HepG2 (cell line): Measurements from ENCODE around the gene WRAP73. TPM values are rescaled to one million over a fixed set of nuclear protein-coding genes. Genes with fewer than 3 reads are reported as not detected.

ENCODE experiments used
- ATAC-seq: fragments of 200-7000 bp; cut with Tn5 transposase; 3 replicates; pipeline ENCODE4 v1.9.1; 2020; ENCODE audit warnings: mild to moderate bottlenecking, moderate library complexity
- BruUV-seq: library from RNA; stranded (reverse); fragments of 400-500 nt; replicated peaks from 2 replicates; lab custom pipeline; 2021; lab: Mats Ljungman, UMichigan
- CTCF ChIA-PET: fragments of 300-600 bp; formaldehyde crosslinking; extraction: SDS; loops from one replicate; lab custom pipeline; 2021; ENCODE audit warnings: low total read pairs, inconsistent platforms, low intra/inter-chr PET ratio; lab: Yijun Ruan, JAX
- POLR2A ChIA-PET: fragments of 350-600 bp; sonication (Branson Sonifier 250); formaldehyde crosslinking; loops from one replicate; lab custom pipeline; 2020; ENCODE audit warnings: antibody characterized with exemption, inconsistent platforms; lab: Yijun Ruan, JAX
- DNase-seq: peaks from one replicate; pipeline ENCODE4 v3.0.0-alpha.2; 2015; ENCODE audit warnings: low spot score
- FAIRE-seq: peaks from 3 replicates; lab custom pipeline; 2011; peaks lifted over from hg19 to GRCh38; lab: Jason Lieb, UNC
- H2AFZ ChIP-seq: one replicate; pipeline ENCODE4 v1.6.1; 2011; ENCODE audit warnings: low read length, inconsistent platforms
- H3K27ac ChIP-seq: fragments of 300-600 bp; 3 replicates; pipeline ENCODE4 v1.8.0; 2011; ENCODE audit warnings: mixed run types, mild to moderate bottlenecking, mixed read lengths, low read length, inconsistent platforms; ENCODE audit not compliant: insufficient read depth; ENCODE audit errors: extremely low read length
- H3K27me3 ChIP-seq, 2 experiments: fragments of 200-600 bp in 1 of 2; 2 replicates in 1 of 2; 3 replicates in 1 of 2; pipeline versions ENCODE4 v1.6.0 to v1.8.0; 2011; ENCODE audit warnings: low read length in 2 of 2, mild to moderate bottlenecking in 2 of 2, moderate library complexity in 2 of 2, inconsistent platforms in 1 of 2; ENCODE audit not compliant: insufficient read depth in 2 of 2, control insufficient read depth in 1 of 2
- H3K36me3 ChIP-seq, 2 experiments: fragments of 200-600 bp in 1 of 2; replicated peaks in 1 of 2; 2 replicates in 1 of 2; 3 replicates in 1 of 2; pipeline versions ENCODE4 v1.5.1 to v1.8.0; 2011; ENCODE audit warnings: low read length in 2 of 2, inconsistent platforms in 1 of 2; ENCODE audit not compliant: insufficient read depth in 2 of 2, control insufficient read depth in 1 of 2
- H3K4me1 ChIP-seq: 2 replicates; pipeline ENCODE4 v1.5.1; 2012; ENCODE audit warnings: low read length, inconsistent platforms; ENCODE audit not compliant: insufficient read depth
- H3K4me2 ChIP-seq: 2 replicates; pipeline ENCODE4 v1.6.0; 2011; ENCODE audit warnings: low read depth, low read length, inconsistent platforms
- H3K4me3 ChIP-seq, 3 experiments: fragments of 200-600 bp in 1 of 3; sonication (generic), shearing (Covaris generic) in 1 of 3; replicated peaks in 1 of 3; 2 replicates each; pipeline ENCODE4 v1.5.1; 2011 to 2016; ENCODE audit warnings: low read length in 3 of 3, inconsistent platforms in 2 of 3, low read depth in 2 of 3, mild to moderate bottlenecking in 2 of 3, control low read depth in 1 of 3, mixed read lengths in 1 of 3; ENCODE audit not compliant: insufficient read depth in 1 of 3
- H3K79me2 ChIP-seq: one replicate; pipeline ENCODE4 v1.6.1; 2011; ENCODE audit warnings: low read length, inconsistent platforms; ENCODE audit not compliant: insufficient read depth
- H3K9ac ChIP-seq: 2 replicates; pipeline ENCODE4 v1.6.0; 2011; ENCODE audit warnings: mild to moderate bottlenecking, low read depth, low read length, inconsistent platforms; ENCODE audit not compliant: insufficient read depth
- H3K9me3 ChIP-seq: 2 replicates; pipeline ENCODE4 v1.5.1; 2012; ENCODE audit warnings: mild to moderate bottlenecking, low read length
- H4K20me1 ChIP-seq: 2 replicates; pipeline ENCODE4 v1.6.0; 2011; ENCODE audit warnings: inconsistent platforms, mild to moderate bottlenecking, low read length, moderate library complexity; ENCODE audit not compliant: insufficient read depth
- ADNP ChIP-seq: sonication (generic); formaldehyde crosslinking; IDR thresholded peaks from 2 replicates; pipeline ENCODE4 v1.4.0; 2020; ENCODE audit warnings: missing genetic modification reagents
- FIP1L1 ChIP-seq: fragments of 200-400 bp; formaldehyde crosslinking; IDR thresholded peaks from 2 replicates; pipeline ENCODE4 v1.6.1; 2018; ENCODE audit warnings: low read depth, mild to moderate bottlenecking, low read length, moderate library complexity, borderline replicate concordance; ENCODE audit not compliant: insufficient read depth
- MED8 ChIP-seq: sonication (generic); formaldehyde crosslinking; IDR thresholded peaks from 2 replicates; pipeline ENCODE4 v1.8.1; 2023; ENCODE audit warnings: mild to moderate bottlenecking, missing genetic modification reagents; ENCODE audit not compliant: insufficient replicate concordance
- NR2F1 ChIP-seq, 2 experiments: fragments of 450-650 bp in 1 of 2; formaldehyde crosslinking in 1 of 2; IDR thresholded peaks; 2 replicates each; pipeline versions ENCODE4 v1.5.0 to v1.6.1; 2016 to 2020; ENCODE audit warnings: mild to moderate bottlenecking in 1 of 2, missing compliant biosample characterization in 1 of 2, missing genetic modification reagents in 1 of 2, moderate library complexity in 1 of 2
- SRY ChIP-seq: sonication (generic); formaldehyde crosslinking; IDR thresholded peaks from 2 replicates; pipeline ENCODE4 v1.8.0; 2022; ENCODE audit warnings: mild to moderate bottlenecking, missing genetic modification reagents
- ZFYVE20 ChIP-seq: sonication (generic); formaldehyde crosslinking; IDR thresholded peaks from 2 replicates; pipeline ENCODE4 v1.8.0; 2023; ENCODE audit warnings: low read depth, mild to moderate bottlenecking, moderate library complexity, missing genetic modification reagents, borderline replicate concordance
- ZNF317 ChIP-seq: sonication (generic); formaldehyde crosslinking; IDR thresholded peaks from 2 replicates; pipeline ENCODE4 v1.5.0; 2020; ENCODE audit warnings: mild to moderate bottlenecking, missing genetic modification reagents
- ZNF468 ChIP-seq: sonication (generic); formaldehyde crosslinking; IDR thresholded peaks from 2 replicates; pipeline ENCODE4 v1.8.0; 2022; ENCODE audit warnings: mild to moderate bottlenecking, moderate library complexity, missing genetic modification reagents
- ZNF891 ChIP-seq: sonication (generic); formaldehyde crosslinking; IDR thresholded peaks from 2 replicates; pipeline ENCODE4 v1.5.0; 2020; ENCODE audit warnings: mild to moderate bottlenecking, missing genetic modification reagents
- WGBS: methylation state at CpG from one replicate; pipeline ENCODE4 v1.1.6; 2017; ENCODE audit warnings: low lambda C conversion rate; 5-methylcytosine and 5-hydroxymethylcytosine counted together
- in situ Hi-C: cut with HindIII; loops from 2 replicates; pipeline ENCODE4 v1.10.0; 2017; ENCODE audit warnings: low pct_unique_long_range_greater_than_20kb; ENCODE audit not compliant: extremely low pct_ligation_motif_present
- intact Hi-C: fragments of 100-400 bp; cut with micrococcal nuclease; formaldehyde crosslinking; loops from one replicate; pipeline ENCODE4 v1.10.0; 2022; ENCODE audit not compliant: unreplicated experiment
- polyA plus RNA-seq, 8 experiments: library from polyadenylated mRNA; depleted of rRNA in 3 of 8; stranded (reverse) in 7 of 8; unstranded in 1 of 8; fragments of >200 nt; fragmentation: Illumina TruSeq in 4 of 8; extraction: Trizol in 4 of 8; gene quantifications; 2 replicates each; pipeline versions ENCODE4 v1.2.1 to v1.2.3, GENCODE V29; 2011 to 2016; ENCODE audit warnings: low read depth in 4 of 8, missing spikeins in 1 of 8, mixed read lengths in 1 of 8; ENCODE audit not compliant: insufficient read depth in 1 of 8
- total RNA-seq, 5 experiments: library from RNA; depleted of rRNA; stranded (reverse); fragments of >200 nt; fragmentation: Illumina TruSeq; extraction: Trizol; gene quantifications; 2 replicates each; pipeline ENCODE4 v1.2.3, GENCODE V29; 2016; ENCODE audit warnings: low read depth in 1 of 5
- TF ChIP-seq, protein P1 (sequence below): sonication (generic); formaldehyde crosslinking; IDR thresholded peaks from 2 replicates; pipeline ENCODE4 v1.4.0; 2020; ENCODE audit warnings: missing genetic modification reagents, borderline replicate concordance

Gene WRAP73
- total and polyA plus RNA-seq, 2 of the 13 experiments (the other 11 are each of a cell fraction or from before 2014, with no cell fraction given): 18.1 to 40.4 TPM

GRCh38 chr1:3593745-3594144 is 56.2 kb downstream of the WRAP73 start:
- Histone ChIP-seq H3K4me2 (no peak overlapping the region), H3K4me1 (peaks cover 29% of the 10 kb centered on the region), H3K4me3 (no peak overlapping the region), H3K36me3 (no peaks in the 10 kb centered on the region), H3K9ac (no peak overlapping the region), H3K27ac (no peak overlapping the region), H2AFZ (no peak overlapping the region), H3K9me3 (no peaks in the 10 kb centered on the region), H3K27me3 (peaks cover 27 to 83% of the 10 kb centered on the region in 2 experiments), H4K20me1 (no peaks in the 10 kb centered on the region; the same call in 1 of the 2 replicates), H3K79me2 (no peaks in the 10 kb centered on the region)
- no TSS peak for BruUV-seq
- POLR2A ChIA-PET: no interaction called here
- intact Hi-C loops (no loop called here), in situ Hi-C loops (no loop called here)
- ATAC-seq (no peak), FAIRE-seq (no peak), DNase-seq (no peak)
- CTCF ChIA-PET: no interaction called here
- WGBS: 23% methylated on average over 10 of the region's 10 CpGs
- TF ChIP-seq, protein P1, sequence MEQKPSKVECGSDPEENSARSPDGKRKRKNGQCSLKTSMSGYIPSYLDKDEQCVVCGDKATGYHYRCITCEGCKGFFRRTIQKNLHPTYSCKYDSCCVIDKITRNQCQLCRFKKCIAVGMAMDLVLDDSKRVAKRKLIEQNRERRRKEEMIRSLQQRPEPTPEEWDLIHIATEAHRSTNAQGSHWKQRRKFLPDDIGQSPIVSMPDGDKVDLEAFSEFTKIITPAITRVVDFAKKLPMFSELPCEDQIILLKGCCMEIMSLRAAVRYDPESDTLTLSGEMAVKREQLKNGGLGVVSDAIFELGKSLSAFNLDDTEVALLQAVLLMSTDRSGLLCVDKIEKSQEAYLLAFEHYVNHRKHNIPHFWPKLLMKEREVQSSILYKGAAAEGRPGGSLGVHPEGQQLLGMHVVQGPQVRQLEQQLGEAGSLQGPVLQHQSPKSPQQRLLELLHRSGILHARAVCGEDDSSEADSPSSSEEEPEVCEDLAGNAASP (CRISPR knock-in tag): no peak
- no peak for TF ChIP-seq ZNF468 (CRISPR knock-in tag)
- TF ChIP-seq, all 625 proteins: peak for 0

DNA sequence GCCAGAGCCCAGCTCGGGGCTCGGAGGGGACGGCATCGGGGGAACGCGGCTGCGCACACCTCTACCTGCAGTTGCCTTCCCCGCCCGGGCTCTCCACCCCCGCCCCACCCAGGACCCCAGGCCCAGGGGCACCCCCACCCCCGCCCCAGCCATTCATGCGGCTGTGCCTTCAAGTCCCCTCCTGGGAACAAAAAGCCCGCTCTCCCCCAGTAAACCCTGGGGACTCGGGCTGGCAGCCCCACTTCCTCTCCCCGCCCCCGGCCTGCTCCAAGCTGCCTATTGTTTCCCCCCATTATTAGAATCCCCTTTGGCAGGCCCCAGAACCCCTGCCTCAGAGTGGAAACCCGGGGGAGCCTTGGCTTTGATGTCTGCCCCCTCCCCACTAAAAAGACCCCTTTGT is 56.6 kb downstream of the WRAP73 start:
- no TSS peak for BruUV-seq
- DNase-seq: no peak
- intact Hi-C loops (no loop called here), in situ Hi-C loops (no loop called here)
- Histone ChIP-seq H3K4me1 (peaks cover 26% of the 10 kb centered on the region), H3K79me2 (no peaks in the 10 kb centered on the region), H3K9me3 (no peaks in the 10 kb centered on the region), H3K27me3 (peaks cover 27 to 80% of the 10 kb centered on the region in 2 experiments), H3K4me2 (no peak overlapping the region), H3K4me3 (no peak overlapping the region), H2AFZ (no peak overlapping the region), H3K36me3 (no peaks in the 10 kb centered on the region), H4K20me1 (no peaks in the 10 kb centered on the region; the same call in 1 of the 2 replicates), H3K27ac (no peak overlapping the region), H3K9ac (no peak overlapping the region)
- TF ChIP-seq ZNF317 (CRISPR knock-in tag) (no peak), MED8 (CRISPR knock-in tag) (no peak), SRY (CRISPR knock-in tag) (no peak), FIP1L1 (no peak), NR2F1 (CRISPR knock-in tag; IDR thresholded peaks at IDR 0.05) (no peak), ADNP (CRISPR knock-in tag) (no peak), ZFYVE20 (no peak), ZNF891 (CRISPR knock-in tag) (no peak)
- ATAC-seq: no peak
- FAIRE-seq: no peak
- ChIA-PET CTCF (no interaction called here), POLR2A (no interaction called here)
- WGBS: 38% methylated on average over 9 of the region's 17 CpGs
